ENCODE results near the gene DPP8.

DPP8 gene

DNA sequence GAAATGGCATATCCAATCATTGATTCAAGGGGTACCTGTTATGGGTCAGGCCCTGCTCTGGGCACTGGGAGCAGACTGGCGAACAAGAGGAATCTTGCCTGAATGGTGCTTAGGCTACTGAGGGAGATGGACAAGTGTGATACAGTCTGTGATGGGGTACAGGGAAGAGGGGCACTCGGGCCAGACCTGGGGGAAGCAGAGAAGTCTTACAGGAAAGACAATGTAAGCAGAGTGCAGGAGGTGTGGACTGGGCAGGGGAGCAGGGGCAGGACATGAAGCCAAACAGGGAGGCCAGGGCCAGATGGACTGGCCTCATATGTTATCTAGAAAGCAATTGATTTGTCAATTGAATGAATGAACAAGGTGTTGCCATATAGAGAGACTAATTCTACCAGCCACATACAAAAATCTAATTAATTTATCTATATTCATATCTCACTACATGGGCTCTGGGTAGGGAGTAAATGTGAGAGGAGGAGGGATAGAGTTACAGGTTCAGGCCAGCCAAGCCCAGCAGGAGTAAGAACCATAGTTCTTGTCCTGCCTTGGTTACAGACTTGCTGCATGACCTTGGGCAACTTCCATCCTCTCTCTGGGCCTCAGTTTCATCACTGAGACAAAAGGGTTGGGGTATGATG lies 91.2 kb downstream of the DPP8 start:
- no peak for DNase-seq (ENCODE audit: low read depth in 2 of 2)

DNA sequence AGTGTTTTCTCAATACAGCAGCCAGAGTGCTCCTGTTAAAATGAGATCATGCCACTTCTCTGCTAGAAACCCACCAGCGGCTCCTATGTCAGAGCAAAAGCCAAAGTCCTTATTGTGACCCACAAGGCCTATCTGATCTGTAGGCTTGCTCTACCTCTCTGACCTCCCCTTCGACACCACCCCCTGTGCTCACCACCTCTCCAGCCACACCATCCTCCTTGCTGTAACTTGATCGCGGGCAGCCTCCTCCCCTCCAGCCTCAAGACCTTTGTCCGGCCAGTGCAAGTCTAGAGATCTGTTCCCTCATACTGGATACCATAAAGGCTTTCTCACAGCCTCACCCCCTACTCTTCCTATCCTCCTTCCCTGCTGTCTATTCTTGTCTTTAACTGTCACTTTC lies 92.8 kb downstream of the DPP8 start:
- no peak for DNase-seq (ENCODE audit: low read depth in 2 of 2)

DNA sequence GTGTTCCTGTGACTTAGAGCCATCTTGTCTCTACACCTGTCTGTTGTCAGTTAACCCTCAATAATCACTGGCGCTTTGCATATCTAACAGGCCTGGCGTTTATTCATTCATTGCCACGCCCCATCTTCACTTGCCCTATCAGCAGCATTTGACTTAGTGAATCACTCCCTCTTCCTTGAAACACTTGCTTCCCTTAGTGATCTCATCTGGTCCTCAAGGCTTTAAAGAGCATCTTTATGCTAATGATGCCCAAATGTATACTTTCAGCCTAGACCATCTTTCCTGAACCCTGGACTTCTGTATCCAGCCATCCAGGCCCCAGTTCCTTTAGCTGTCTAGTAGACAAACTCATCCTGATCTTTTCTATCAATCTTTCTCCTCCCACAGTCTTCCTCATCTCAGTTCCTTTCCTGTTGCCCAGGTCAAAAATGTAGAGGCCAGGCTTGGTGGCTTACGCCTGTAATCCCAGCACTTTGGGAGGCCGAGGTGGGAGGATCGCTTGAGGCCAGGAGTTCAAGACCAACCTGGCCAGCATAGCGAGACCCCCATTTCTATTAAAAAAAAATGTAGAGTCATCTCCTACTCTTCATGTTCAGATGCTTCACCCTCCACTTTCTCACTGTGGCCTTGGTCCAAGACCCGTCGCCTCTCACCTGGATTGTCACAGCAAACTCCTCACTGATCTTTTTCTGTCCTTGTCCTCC lies 93.4 kb downstream of the DPP8 start:
- DNase-seq (ENCODE audit: low read depth in 2 of 2): no peak

DNA sequence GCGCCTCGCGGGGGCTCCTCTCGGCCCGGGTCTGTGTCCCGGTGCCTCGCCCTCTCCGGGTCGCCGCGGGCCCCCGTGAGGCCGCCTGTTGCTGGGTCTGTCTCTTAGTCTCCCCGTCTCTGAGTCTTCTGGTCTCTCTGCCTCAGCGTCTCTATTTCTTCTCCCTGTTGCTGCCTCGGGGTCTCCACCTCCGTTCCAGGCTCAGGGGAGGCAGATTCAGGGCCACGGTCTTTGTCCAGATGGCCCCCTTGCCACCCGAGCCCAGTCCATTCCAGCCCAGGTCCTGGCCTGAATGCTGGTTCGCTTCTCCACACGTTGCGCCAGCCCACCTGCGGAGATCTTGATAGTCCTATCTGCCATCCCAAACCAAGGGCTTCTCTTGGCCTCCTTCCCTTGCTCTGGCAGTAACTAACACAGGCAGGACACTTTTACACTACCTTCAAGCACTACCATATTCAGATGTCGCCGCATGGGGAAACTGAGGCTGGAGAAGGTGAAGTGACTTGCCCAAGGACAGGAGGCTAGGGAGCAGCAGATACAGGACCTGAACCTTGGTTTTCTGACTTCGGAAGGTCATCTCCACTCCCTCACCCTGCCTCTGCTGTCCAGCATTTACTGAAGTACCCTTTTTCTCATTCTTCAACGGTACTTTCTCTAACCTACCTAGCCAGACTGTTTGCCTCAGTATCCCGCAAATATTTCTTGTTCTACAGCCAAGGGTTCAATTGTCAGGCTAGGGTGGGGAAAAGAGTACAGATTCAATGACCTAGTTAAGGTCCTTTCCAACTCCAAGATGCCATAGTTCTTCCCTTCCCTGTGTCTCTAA lies 94.1 kb downstream of the DPP8 start:
- no peak for DNase-seq (ENCODE audit: low read depth in 2 of 2)

DNA sequence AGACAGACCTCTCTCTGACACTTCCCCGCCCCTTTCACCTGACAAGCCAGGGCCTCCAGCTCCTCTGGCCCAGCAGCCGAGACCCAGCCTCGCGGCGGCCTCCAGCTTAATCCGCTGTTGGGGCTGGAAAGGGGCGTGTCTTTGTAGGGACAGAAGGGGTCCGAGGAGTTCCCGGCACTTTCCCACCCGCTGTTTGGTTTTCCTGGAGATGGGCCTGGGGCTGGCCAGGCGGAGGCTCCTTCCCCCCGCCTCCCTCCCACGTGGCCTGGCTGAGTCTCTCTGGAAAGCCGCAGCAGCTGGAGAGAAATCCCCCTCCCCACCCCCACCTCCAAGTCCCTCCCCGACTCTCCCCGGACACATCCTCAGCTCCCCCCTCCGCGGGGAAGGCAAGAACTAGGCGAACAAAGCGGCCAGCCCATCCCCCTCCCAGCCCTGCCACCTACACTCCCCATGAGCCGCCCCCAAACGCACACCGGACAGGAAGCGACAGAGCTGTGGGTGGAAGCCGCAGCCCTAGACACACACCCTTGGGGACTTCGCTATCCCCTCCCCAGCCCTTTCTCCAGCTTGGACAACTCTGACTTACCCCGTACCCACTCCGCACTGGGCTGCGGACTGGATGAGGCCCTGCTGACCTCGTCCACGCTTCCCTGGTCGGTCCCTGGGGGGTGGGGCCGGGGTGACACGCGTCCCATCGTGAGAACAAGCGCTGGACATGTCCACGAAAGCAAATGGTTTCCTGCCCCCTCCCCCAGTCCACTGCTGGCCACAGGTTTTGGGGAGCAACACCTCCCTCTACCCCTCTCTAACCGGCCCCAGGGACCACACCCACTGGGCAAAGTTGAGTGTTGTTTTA lies 95.9 kb downstream of the DPP8 start:
- DNase-seq (ENCODE audit: low read depth in 2 of 2): peak; percentile 83 to 84

DNA sequence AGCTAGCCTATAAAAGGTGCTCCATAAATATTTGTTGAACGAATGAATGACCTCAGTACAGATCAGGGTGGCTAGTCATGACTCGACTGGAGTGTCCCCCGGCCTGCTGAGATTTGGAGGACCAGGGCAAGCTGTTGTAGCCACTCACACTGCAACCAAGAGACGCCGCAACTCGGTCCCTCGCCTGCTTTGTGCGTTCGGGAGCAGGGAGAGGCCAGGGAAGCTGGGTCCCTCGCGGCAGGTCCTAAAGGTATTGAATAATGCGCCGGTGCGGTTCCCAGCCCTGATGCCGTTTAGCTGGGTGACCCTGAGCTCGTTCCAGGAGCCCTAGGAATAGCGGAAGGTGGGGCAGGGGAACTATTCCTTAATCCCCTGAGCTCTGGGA lies 96.5 kb downstream of the DPP8 start:
- no peak for DNase-seq (ENCODE audit: low read depth in 2 of 2)

DNA sequence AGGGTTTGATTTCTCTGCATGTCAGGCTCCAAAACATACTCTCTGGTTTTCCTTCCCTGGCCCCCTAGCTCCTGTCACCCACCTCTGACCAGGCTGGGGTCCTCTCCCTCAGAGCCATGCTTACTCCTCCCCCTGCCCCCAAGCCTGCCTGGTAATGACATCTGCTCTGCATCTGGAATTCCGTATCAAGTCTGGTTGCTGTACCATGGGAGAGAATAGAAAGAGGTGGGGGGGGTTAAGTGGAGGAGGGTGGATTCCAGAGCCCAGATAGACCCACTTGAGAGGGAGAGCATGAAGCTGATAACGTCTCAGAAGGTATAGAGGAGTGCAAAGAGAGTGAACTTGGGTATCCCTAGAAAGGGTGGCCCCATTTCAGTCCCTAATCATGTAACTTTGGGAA lies 98.9 kb downstream of the DPP8 start:
- no peak for DNase-seq (ENCODE audit: low read depth in 2 of 2)

DNA sequence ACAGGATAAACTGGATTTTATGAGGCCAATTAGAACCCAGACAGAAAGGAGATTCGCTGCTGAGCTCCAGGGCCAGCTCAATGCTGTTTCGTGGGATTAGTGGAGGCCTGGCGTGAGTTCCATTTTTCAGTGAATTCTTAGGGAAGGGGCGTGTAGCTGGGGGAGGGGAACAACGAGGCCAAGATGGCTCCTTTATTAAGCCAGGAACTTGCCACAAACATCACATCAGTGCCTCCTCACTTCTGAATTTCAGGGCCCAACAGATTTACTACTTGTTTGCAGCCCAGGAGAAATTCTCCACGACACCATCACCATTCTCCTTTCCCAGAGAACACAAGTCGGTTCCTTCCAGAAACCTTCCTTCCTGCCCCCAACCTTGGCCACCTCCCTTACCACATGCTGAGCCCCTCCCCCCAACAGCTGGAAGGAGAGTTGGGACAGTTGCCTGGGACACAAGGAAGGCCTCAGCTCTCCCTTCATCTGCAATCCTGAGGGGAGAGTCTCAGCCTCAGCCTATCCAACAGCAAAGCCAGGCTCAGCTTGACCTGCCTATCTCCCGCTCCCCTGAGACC lies 100.6 kb downstream of the DPP8 start:
- peak in 1 of 2 experiments; percentile 52 for DNase-seq (ENCODE audit: low read depth in 2 of 2)

DNA sequence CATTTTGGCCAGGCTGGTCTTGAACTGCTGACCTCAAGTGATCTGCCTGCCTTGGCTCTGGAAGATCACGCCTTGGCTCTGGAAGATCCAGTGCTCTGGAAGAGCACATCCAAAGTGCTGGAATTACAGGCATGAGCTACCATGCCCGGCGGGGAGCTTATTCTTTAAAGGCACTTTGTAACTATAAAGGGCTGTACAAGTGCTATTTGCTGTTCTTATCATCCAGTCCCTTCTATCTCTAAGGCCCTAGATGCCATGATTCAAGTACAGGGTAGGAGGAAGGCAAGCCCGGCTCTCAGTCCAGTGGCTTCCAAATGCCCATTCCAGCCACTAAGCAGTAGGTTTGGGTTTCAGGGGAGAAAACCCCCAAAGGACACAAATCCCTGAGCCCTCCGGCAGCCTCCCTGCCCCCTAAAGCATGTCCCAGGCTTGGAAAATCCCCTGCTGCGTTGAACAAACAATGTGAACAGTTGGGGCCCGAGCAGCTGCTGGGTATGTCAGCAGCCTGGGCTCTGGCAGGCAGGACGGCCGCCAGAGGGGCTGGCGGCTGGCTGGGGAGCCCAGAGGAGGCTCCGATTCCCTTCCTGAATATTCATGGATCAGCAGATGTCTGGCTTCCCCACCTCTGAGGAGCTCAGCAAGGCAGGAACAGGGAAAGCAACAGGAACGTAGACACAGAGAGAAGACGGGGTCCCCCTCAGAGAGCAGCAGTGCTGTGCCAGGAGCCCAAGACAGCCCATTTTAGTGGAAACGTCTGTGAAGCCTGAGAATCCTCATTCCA lies 102.5 kb downstream of the DPP8 start:
- peak in 1 of 2 experiments; percentile 47 for DNase-seq (ENCODE audit: low read depth in 2 of 2)

DNA sequence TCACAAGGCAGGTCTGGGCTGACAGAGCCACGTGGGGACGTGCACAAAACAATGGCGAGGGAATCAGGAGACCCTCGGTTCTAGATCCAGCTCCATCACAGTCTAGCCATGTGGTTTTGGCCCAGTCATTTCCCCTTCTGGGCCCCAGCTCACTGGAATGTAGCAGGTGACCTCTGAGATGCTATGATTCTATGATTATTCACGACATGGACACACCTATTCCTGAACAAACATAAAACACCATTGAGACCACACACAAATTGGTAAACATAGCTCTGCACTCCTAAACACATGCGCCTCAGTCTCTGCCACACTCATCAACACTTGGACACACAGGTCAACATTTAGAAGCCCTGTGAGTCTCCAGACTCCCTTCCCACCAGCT lies 103.7 kb downstream of the DPP8 start:
- no peak for DNase-seq (ENCODE audit: low read depth in 2 of 2)

DNA sequence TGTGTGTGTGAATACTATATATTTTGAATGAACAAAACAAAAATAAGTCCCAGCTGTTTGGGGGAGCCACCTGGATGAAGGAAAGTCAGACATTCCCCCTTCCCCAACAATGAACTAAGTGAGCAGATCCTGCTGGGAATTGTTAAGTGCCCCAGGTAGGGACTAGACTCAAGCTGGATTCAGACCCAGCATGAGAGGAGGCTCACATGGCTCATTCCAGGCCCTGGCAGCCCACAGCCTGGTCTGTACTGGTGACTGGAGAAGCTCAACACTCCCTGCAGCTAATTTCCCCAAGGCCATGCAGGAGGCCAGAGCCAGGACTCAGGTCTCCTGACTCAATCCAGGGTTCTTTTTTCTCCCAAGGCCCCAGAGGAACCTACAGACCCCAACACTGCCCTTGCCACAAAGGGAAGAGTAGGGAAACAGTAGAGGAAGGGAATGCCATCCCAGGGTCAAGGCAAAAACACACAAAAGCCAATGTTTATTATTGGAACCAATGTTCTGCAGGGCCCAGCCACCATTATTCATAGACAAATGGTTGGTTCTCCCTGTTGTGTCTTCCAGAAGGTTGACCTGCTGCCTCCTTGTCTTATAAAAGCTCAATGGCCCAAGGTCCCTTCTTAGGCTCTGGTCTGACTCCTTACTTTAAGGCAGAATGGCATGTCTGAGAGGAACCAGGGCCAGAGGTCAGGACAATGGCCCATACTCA lies 104.3 kb downstream of the DPP8 start:
- DNase-seq (ENCODE audit: low read depth in 2 of 2): no peak

DNA sequence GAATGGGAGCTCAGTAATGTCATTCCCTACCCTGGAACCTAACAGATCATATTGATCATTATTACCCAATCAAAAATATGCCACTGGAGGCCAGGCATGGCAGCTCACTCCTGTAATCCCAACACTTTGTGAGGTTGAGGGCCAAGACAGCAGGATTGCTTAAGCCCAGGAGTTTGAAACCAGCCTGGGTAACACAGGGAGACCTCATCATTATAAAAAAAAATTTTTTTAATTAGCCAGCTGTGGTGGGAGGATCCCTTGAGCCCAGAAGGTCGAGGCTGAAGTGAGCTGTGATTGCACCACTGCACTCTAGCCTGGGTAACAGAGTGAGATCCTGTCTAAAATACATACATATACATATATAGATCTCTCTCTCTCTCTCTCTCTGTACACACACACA lies 104.9 kb downstream of the DPP8 start:
- DNase-seq (ENCODE audit: low read depth in 2 of 2): no peak

DNA sequence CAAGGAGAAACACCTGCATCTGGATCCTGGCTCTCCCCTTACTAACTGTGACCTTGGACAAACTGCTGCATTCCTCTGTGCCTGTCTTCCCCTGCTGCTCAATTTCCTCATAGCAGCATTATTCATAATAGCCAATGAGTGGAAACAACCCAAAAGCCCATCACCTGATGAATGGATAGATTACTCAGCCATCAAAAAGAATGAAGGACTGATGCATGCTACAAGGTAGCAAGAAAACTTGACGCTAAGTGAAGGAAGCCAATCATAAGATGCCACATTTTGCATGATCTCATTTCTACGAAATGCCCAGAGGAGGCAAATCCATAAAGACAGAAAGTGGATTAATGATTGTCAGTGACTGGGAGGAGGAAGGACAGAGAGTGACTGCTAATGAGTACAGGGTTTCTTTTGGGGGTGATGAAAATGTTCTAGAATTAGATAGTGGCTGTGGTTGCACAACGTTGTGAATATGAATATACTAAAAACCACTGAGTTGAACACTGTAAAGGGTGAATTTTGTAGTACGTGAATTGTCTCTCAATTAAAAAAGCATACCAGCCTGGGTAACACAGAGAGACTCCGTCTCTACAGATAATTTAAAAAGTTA lies 105.9 kb downstream of the DPP8 start:
- DNase-seq (ENCODE audit: low read depth in 2 of 2): peak in 1 of 2 experiments; percentile 9

DNA sequence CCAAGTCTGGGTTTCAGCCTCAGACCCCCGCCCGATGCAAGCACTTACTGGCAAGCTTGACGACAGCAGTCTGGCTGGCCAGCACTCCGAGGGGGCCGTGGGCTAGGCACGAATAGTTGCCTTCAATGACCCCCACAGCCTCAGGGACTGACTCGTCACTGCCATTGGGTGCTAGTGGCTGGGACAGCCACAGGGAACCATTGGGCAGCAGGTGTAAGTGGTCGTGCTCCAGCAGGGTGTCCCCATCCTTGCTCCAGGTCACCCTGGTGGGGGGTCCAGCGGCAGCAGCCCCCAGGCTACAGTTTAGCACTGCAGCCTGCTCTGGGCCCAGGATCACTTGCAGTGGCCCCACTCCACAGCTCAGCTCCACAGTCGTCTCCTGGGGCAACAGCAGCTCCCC lies 106.5 kb downstream of the DPP8 start:
- no peak for DNase-seq (ENCODE audit: low read depth in 2 of 2)

DNA sequence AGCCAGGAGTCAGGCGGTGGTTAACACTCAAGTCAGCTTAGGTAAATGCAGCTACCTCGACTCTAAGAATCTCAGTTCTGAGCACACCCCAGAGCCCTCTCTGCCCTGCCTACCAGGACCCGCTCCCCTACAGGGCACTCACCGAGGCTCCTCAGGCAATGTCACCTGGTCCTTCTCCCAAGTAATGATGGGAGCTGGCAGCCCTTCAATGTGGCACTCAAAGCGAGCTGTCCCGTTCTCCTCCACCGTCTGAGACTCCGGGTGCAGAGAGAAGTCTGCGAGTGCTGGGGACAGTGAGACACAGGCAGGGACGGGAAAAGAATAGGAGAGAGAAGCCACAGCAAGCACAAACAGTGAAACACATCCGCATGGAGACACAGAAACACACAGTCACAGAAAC lies 107.5 kb downstream of the DPP8 start:
- DNase-seq (ENCODE audit: low read depth in 2 of 2): no peak

DNA sequence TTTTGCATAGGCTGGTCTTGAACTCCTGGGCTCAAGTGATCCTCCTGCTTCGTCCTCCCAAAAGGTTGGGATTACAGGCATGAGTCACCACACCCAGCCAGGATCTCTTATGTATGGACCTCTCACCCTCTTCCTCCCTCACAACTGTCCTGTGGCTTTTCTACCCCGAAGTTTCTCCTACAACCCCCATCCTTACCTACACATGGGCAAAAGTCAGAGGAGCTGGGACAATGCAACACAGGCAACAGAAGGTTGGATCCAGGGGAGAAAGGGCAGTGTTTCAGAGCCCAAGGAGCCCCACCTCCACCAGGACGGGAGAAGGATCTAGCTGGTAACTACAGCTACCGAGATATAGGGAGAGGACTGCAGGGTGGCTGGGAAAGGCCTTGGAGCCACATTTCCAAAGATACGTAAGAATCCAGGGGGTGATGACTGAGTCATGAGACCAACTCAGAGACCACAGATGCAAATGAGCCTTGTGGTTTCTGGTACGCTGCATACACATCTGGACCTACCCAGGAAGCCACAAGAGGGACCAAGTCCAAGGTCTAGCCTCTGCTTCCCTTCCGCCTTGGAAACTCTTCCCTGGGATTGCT lies 108.4 kb downstream of the DPP8 start:
- peak; percentile 96 for DNase-seq (ENCODE audit: low read depth in 2 of 2)

DNA sequence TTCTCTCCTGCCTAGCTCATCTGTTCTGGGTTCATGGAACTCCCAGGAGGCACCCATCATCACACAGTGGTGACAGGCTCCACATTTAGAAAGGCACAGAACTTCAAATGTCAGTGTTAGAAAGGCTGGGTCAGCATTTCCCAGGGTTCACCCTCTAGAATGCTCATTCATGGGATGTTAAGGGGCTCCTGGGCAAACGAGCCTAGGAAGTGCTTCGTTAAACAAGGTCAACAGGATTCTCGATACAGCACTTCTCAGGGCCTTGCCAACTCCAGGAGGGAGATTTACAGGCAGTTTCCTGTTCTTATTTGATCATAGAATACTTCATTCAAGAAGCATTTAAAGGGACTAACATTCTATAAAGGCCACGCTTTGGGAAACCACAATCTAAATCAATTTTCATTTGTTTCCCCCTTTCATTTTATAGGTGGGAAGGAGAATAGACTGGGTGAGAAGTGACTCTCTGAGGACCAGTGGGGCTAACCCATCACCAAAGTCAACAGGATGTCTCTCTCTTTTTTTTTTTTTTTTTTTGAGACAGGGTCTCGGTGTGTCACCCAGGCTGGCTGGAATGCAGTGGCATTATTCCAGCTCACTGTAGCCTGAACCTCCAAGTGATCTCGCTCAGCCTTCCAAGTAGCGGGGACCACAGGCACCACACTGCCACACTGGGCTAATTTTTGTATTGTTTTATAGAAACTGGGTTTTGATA lies 109.0 kb downstream of the DPP8 start:
- peak in 1 of 2 experiments; percentile 21 for DNase-seq (ENCODE audit: low read depth in 2 of 2)

DNA sequence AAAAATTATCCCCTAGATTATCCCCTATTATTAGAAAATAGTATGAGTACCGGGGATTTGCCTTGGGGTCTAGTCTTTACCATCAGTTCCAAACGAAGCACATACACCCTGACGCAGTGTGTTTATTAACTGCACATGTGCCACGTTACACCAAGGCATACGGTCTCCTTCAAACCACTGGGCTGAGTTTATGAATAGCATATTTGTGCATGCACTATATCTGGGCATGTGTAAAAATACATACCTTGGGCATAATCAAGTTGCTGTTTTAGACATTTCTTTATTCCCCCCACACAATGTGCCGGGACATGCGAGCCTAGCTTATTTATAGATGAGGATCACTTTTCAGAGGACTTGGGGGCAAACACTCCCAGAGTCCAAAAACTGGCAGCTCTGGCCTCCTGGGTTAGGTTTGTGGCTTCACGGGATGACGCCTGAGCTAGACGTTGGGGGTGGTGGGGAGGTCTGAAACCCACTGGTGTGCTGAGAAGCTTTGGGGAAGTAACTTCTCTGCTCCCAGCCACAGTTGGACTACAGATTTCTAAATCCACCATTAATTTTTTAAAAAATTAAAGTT lies 111.0 kb downstream of the DPP8 start:
- DNase-seq (ENCODE audit: low read depth in 2 of 2): peak in 1 of 2 experiments; percentile 60

All from fibroblast of skin of left quadriceps (primary cell).